GM21528 (cell line): ENCODE measurements around the gene TSHR.
"Not testable (repeated sequence)": the region's sequence is repeated elsewhere in the genome, so short reads cannot be mapped to it uniquely, and the experiment has no call there.

ENCODE experiments used
- ATAC-seq: cut with Tn5 transposase; IDR thresholded peaks from one replicate; pipeline ENCODE4 v1.9.1; 2021; ENCODE audit warnings: mild to moderate bottlenecking, moderate library complexity; ENCODE audit not compliant: unreplicated experiment, low FRiP score

TSHR gene

GRCh38 chr14:81062816-81063215 is 107.4 kb downstream of the TSHR start:
- ATAC-seq, result peak; percentile 84

- no peak for ATAC-seq
Measured at GRCh38 chr14:81066672-81067071, 111.3 kb downstream of the TSHR start.

GRCh38 chr14:81067156-81067555 is 111.7 kb downstream of the TSHR start:
- no peak for ATAC-seq

- ATAC-seq, result no peak
Measured at GRCh38 chr14:81068176-81068782, 112.9 kb downstream of the TSHR start.

GRCh38 chr14:81070511-81070910 is 115.1 kb downstream of the TSHR start:
- no peak for ATAC-seq

GRCh38 chr14:81085596-81085995 is 130.2 kb downstream of the TSHR start:
- ATAC-seq, result no peak

- no peak for ATAC-seq
Measured at GRCh38 chr14:81087230-81087629, 131.8 kb downstream of the TSHR start.

DNA sequence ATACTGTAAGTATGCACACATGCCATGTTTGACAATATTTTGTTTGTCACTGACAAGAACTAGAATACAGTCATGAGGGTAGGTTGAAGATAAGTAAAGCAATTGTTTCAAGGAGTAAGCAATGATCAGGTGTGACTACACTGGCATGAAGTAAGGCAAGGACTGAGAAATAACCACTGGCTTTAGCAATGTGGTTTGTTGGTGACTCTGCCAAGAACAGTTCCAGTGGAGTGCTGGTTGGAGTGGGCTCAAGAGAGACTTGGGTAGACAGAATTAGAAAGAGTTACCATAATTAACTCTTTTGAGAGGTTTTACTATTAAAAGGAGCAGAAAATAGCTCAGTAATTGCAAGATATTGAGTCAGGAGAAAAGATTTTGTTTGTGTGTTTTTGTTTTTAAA is 135.7 kb downstream of the TSHR start:
- no peak for ATAC-seq

DNA sequence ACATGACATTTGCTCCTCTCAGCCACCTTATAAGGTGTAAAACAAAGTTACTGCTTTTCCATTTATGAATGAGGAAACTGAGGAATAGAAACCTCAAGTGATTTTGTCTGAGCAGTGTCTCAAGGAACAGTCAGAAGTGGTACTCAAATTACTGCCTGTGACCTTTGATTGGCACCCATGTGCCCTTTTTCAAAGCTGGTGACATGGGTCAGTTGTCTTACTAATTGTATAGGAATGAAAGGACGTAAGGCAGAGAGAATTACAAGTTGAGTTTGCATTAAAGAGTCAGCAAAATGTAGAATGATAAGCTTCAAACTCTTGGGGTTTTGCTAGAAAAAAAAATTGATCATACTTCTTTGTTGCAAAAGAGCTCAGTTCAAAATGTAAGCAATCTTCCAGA is 136.2 kb downstream of the TSHR start:
- no peak for ATAC-seq

- no peak for ATAC-seq
Measured at GRCh38 chr14:81093651-81094050, 138.2 kb downstream of the TSHR start.

- no peak for ATAC-seq
Measured at GRCh38 chr14:81095539-81095938, 140.1 kb downstream of the TSHR start.

DNA sequence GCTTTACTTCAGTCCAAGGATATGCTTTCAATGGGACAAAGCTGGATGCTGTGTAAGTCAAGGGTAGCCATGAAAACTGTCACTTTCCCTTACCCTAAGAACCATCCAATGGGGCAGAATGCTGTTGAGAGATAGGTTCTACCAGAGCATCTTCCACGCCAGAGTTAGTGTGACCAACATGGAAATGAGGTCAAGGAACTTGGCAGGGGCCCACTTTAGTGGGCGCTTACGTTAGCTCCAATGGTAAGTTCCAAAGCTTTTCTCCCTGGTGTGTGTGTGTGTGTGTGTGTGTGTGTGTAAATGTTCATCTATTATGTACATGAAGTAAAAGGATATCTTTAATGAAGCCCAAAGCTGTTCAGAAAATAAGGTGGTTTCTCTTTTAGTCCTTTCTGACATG is 141.2 kb downstream of the TSHR start:
- ATAC-seq, result no peak

GRCh38 chr14:81102217-81102616 is 146.8 kb downstream of the TSHR start:
- no peak for ATAC-seq

GRCh38 chr14:81103443-81103842 is 148.0 kb downstream of the TSHR start:
- ATAC-seq, result no peak

GRCh38 chr14:81105378-81105777 is 150.0 kb downstream of the TSHR start:
- no peak for ATAC-seq

DNA sequence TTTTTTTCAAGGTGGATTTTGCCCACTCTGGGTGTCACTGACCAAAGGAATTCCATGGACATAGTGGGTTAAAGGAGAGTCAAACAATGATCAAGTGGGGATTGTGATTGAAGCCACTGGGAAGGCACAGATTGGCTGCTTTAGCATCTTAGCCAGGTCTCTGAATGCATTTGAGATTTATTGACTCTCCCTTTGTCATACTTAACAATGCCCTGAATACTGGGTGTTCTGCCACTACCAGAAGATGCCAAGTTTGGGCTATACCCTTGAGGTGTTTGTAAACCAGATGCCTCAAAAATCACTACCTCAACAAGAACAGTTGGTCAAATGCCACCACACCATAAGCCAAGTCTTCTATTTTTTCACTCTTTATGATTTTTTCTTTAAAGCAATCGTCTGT is 150.5 kb downstream of the TSHR start:
- no peak for ATAC-seq

DNA sequence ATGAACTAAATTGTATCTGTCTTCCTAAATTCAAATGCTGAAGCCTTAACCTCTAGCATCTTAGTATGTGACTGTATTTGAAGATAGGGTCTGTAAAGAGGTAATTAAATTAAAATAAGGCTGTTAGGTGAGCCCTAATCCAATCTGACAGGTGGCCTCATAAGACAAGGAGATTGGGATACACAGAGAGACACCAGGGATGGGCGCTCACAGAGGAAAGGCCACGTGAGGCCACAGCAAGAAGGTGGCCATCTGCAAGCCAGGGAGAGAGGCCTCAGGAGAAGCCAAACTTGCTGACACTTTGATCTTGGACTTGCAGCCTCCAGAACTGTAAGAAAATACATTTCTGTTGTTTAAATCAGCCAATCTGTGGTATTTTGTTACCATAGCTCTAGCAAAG is 154.8 kb downstream of the TSHR start:
- no peak for ATAC-seq

- no peak for ATAC-seq
Measured at GRCh38 chr14:81113176-81113575, 157.8 kb downstream of the TSHR start.

DNA sequence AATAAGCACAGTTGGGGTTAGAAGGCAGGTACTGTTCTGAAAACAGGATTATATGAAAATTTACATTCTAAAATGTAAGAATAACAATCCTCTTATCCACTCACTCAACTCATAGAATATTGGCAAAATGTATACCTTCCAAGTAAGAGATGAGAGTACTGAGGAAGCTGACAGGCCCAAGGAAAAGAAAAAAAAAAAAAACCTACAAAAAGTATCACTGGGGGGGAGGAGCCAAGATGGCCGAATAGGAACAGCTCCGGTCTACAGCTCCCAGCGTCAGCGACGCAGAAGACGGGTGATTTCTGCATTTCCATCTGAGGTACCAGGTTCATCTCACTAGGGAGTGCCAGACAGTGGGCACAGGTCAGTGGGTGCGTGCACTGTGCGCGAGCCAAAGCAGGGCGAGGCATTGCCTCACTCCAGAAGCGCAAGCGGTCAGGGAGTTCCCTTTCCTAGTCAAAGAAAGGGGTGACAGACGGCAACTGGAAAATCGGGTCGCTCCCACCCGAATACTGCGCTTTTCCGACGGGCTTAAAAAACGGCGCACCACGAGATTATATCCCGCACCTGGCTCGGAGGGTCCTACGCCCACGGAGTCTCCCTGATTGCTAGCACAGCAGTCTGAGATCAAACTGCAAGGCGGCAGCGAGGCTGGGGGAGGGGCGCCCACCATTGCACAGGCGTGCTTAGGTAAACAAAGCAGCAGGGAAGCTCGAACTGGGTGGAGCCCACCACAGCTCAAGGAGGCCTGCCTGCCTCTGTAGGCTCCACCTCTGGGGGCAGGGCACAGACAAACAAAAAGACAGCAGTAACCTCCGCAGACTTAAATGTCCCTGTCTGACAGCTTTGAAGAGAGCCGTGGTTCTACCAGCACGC is 158.8 kb downstream of the TSHR start:
- not testable (repeated sequence) for ATAC-seq

- ATAC-seq, result no peak
Measured at GRCh38 chr14:81120501-81120900, 165.1 kb downstream of the TSHR start.

GRCh38 chr14:81122326-81122725 is 166.9 kb downstream of the TSHR start:
- ATAC-seq, result peak; percentile 100

DNA sequence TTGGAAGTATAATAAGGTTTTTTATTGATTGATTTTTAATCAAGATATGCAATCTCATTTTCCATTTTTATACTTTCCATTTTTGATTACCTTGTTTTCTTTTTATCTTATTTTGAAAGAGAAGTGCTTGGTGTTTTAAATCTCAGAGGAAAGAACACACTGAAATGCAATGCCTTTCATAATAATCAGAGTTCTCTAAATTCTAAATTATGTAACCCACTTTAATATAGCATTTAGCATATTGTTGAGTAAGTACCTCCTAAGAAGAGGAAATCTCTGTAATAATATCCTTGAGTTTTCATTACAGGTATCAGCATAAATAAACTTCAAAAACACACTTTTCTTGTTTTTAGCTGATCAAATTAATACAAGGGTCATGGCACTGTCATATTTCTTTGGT is 168.4 kb downstream of the TSHR start:
- ATAC-seq, result no peak
